Endothelial cell of umbilical vein (primary cell): ENCODE measurements around the gene EPC1. TPM values are rescaled to one million over a fixed set of nuclear protein-coding genes. Genes with fewer than 3 reads are reported as not detected.

Source experiments
- BruUV-seq: library from RNA; stranded (reverse); fragments of 400-500 nt; replicated peaks from 2 replicates; lab custom pipeline; 2021; lab: Mats Ljungman, UMichigan
- CTCF ChIA-PET: fragments of 300-600, 350-600 bp; sonication (Branson Sonifier 250); formaldehyde crosslinking; loops from one replicate; lab custom pipeline; 2021; ENCODE audit warnings: antibody characterized with exemption, inconsistent platforms; lab: Charles Lee
- POLR2A ChIA-PET: fragments of 300-600, 350-600 bp; sonication (Branson Sonifier 250); formaldehyde crosslinking; loops from one replicate; lab custom pipeline; 2021; ENCODE audit warnings: antibody characterized with exemption, inconsistent platforms; lab: Charles Lee
- DNase-seq: peaks from one replicate; pipeline ENCODE4 v3.0.0-alpha.2; 2011; ENCODE audit warnings: low read depth, low spot score
- FAIRE-seq: peaks from 2 replicates; lab custom pipeline; 2011; peaks lifted over from hg19 to GRCh38; lab: Jason Lieb, UNC
- H2AFZ ChIP-seq: 2 replicates; pipeline ENCODE4 v1.6.0; 2012; ENCODE audit warnings: low read depth, low read length, control low read depth, inconsistent platforms
- H3K27ac ChIP-seq: 2 replicates; pipeline ENCODE4 v1.5.1; 2011; ENCODE audit warnings: low read depth, mild to moderate bottlenecking, control low read depth, low read length, moderate library complexity; ENCODE audit not compliant: insufficient read depth
- H3K27me3 ChIP-seq, 2 experiments: 2 replicates each; pipeline versions ENCODE4 v1.6.0 to v1.6.1; 2011; ENCODE audit warnings: low read length in 2 of 2, mixed read lengths in 1 of 2; ENCODE audit not compliant: control insufficient read depth in 2 of 2, insufficient read depth in 2 of 2
- H3K36me3 ChIP-seq, 2 experiments: 2 replicates in 1 of 2; 3 replicates in 1 of 2; pipeline ENCODE4 v1.5.1; 2011; ENCODE audit warnings: low read length in 2 of 2, mild to moderate bottlenecking in 1 of 2, moderate library complexity in 1 of 2; ENCODE audit not compliant: control insufficient read depth in 2 of 2, insufficient read depth in 2 of 2; ENCODE audit errors: extremely low read depth in 1 of 2
- H3K4me1 ChIP-seq: 3 replicates; pipeline ENCODE4 v1.5.1; 2011; ENCODE audit warnings: mild to moderate bottlenecking, low read length; ENCODE audit not compliant: control insufficient read depth, insufficient read depth; ENCODE audit errors: extremely low read depth
- H3K4me2 ChIP-seq: 2 replicates; pipeline ENCODE4 v1.6.1; 2011; ENCODE audit warnings: low read length, control low read depth, mixed read lengths; ENCODE audit not compliant: insufficient read depth
- H3K4me3 ChIP-seq, 3 experiments: fragments of 200-600 bp in 1 of 3; sonication (generic), shearing (Covaris generic) in 1 of 3; replicated peaks in 1 of 3; 2 replicates each; pipeline ENCODE4 v1.5.1; 2011 to 2016; ENCODE audit warnings: control low read depth in 3 of 3, low read length in 3 of 3, mild to moderate bottlenecking in 2 of 3, inconsistent platforms in 1 of 3, low read depth in 1 of 3, moderate library complexity in 1 of 3; ENCODE audit not compliant: insufficient read depth in 1 of 3
- H3K79me2 ChIP-seq: 2 replicates; pipeline ENCODE4 v1.6.0; 2012; ENCODE audit warnings: low read length, inconsistent platforms; ENCODE audit not compliant: control insufficient read depth, insufficient read depth
- H3K9ac ChIP-seq: replicated peaks from 2 replicates; pipeline ENCODE3; 2011; ENCODE audit warnings: low read length, control low read depth; ENCODE audit not compliant: insufficient read depth; ENCODE audit errors: extremely low read depth
- H3K9me1 ChIP-seq: replicated peaks from 3 replicates; pipeline ENCODE4 v1.6.0; 2011; ENCODE audit warnings: mild to moderate bottlenecking, low read length; ENCODE audit not compliant: control insufficient read depth, insufficient read depth; ENCODE audit errors: extremely low read depth
- H3K9me3 ChIP-seq: replicated peaks from 2 replicates; pipeline ENCODE4 v1.5.1; 2012; ENCODE audit warnings: low read length, inconsistent platforms; ENCODE audit not compliant: control insufficient read depth, insufficient read depth
- H4K20me1 ChIP-seq: replicated peaks from 2 replicates; pipeline ENCODE3; 2011; ENCODE audit warnings: mild to moderate bottlenecking, low read length; ENCODE audit not compliant: control insufficient read depth, insufficient read depth; ENCODE audit errors: extremely low read depth
- EZH2 ChIP-seq: IDR thresholded peaks from 2 replicates; pipeline ENCODE4 v1.6.1; 2012; ENCODE audit warnings: borderline replicate concordance, low read depth, mild to moderate bottlenecking, moderate library complexity, low read length, inconsistent platforms; ENCODE audit not compliant: severe bottlenecking
- FOS ChIP-seq: IDR thresholded peaks from 2 replicates; pipeline ENCODE4 v1.6.1; 2011; ENCODE audit warnings: mild to moderate bottlenecking, low read length, moderate library complexity, borderline replicate concordance; ENCODE audit not compliant: insufficient read depth
- GATA2 ChIP-seq: IDR thresholded peaks from 2 replicates; pipeline ENCODE4 v1.7.0; 2011; ENCODE audit warnings: low read depth, mild to moderate bottlenecking, moderate library complexity, mixed read lengths, low read length; ENCODE audit not compliant: insufficient read length, insufficient read depth
- JUN ChIP-seq: IDR thresholded peaks from 2 replicates; pipeline ENCODE4 v1.6.1; 2011; ENCODE audit warnings: borderline replicate concordance, low read depth; ENCODE audit not compliant: insufficient read length, insufficient read depth
- MAX ChIP-seq: IDR thresholded peaks from 2 replicates; pipeline ENCODE4 v1.6.1; 2011; ENCODE audit not compliant: insufficient read depth, insufficient read length
- MYC ChIP-seq: IDR thresholded peaks from one replicate; pipeline ENCODE4 v1.6.1; 2011; ENCODE audit warnings: mild to moderate bottlenecking, low read depth, low read length
- POLR2A ChIP-seq: IDR thresholded peaks from 2 replicates; pipeline ENCODE4 v1.6.1; 2012; ENCODE audit warnings: low read depth, mild to moderate bottlenecking, control low read depth, low read length
- POLR2AphosphoS5 ChIP-seq: IDR thresholded peaks from 2 replicates; pipeline ENCODE4 v1.6.1; 2012; ENCODE audit warnings: low read depth, mild to moderate bottlenecking, control low read depth, low read length, moderate library complexity; ENCODE audit not compliant: insufficient read depth
- dilution Hi-C: fragments of 300-500 bp; cut with MboI; formaldehyde crosslinking; loops from one replicate; pipeline ENCODE4 v1.15.0; 2019; ENCODE audit warnings: low sequenced_read_pairs; ENCODE audit not compliant: extremely low pct_ligation_motif_present
- intact Hi-C: fragments of 100-400 bp; cut with micrococcal nuclease; formaldehyde crosslinking; loops from one replicate; pipeline ENCODE4 v1.10.0; 2022
- polyA plus RNA-seq, 4 experiments: library from polyadenylated mRNA; depleted of rRNA in 3 of 4; stranded (reverse) in 3 of 4; unstranded in 1 of 4; fragments of >200 nt; gene quantifications; 2 replicates each; pipeline versions ENCODE4 v1.2.1 to v1.2.3, GENCODE V29; 2011 to 2012; ENCODE audit warnings: missing spikeins in 1 of 4
- total RNA-seq: library from RNA; stranded (reverse); gene quantifications from 2 replicates; pipeline ENCODE4 v1.2.3, GENCODE V29; 2021
- TF ChIP-seq, protein P1 (sequence below), 2 donors: IDR thresholded peaks; 1 replicate in 1 of 2; 2 replicates in 1 of 2; pipeline ENCODE4 v1.5.1; 2011; ENCODE audit warnings: low read length in 2 of 2, mild to moderate bottlenecking in 2 of 2, moderate library complexity in 2 of 2, control low read depth in 1 of 2, inconsistent platforms in 1 of 2, low read depth in 1 of 2; ENCODE audit not compliant: insufficient read depth in 1 of 2; ENCODE audit errors: extremely low read depth in 1 of 2

Gene EPC1
- total and polyA plus RNA-seq, 2 donors (not counting 3 experiments of a cell fraction or from before 2014, with no cell fraction given) = 27.9 to 39.0 TPM

GRCh38 chr10:32244011-32244410 is 102.9 kb downstream of the EPC1 start:
- no peaks in the 10 kb centered on the region for H3K9me1 ChIP-seq
- no peaks in the 10 kb centered on the region for H3K9me3 ChIP-seq
- H3K36me3 ChIP-seq = no peaks in the 10 kb centered on the region
- BruUV-seq = no TSS peak
- no peak for FAIRE-seq
- ChIA-PET POLR2A (interaction anchor here (0.7 kb wide), 1 partner anchor 111 kb away, joined by 4 read pairs; no protein-coding TSS in a partner anchor), CTCF (interaction anchor here (0.6 to 3.4 kb wide), 5 partner anchors 12 to 102 kb away, joined by 3 to 18 read pairs (median 3); no protein-coding TSS in a partner anchor)
- H3K27ac ChIP-seq = no peak overlapping the region
- no peaks in the 10 kb centered on the region for H3K4me1 ChIP-seq
- H4K20me1 ChIP-seq = no peaks in the 10 kb centered on the region
- intact Hi-C loops (no loop called here), dilution Hi-C loops (no loop called here)
- H2AFZ ChIP-seq = no peak overlapping the region
- H3K79me2 ChIP-seq = no peaks in the 10 kb centered on the region
- H3K4me3 ChIP-seq = no peak overlapping the region
- DNase-seq = no peak
- H3K9ac ChIP-seq = no peak overlapping the region
- H3K27me3 ChIP-seq = peaks cover 0 to 6% of the 10 kb centered on the region in 2 experiments
- TF ChIP-seq MYC = no peak
- TF ChIP-seq GATA2 = no peak
- TF ChIP-seq JUN = no peak
- TF ChIP-seq POLR2AphosphoS5 = no peak
- TF ChIP-seq MAX = no peak
- no peak for TF ChIP-seq EZH2
- TF ChIP-seq FOS = no peak
- no peak for TF ChIP-seq POLR2A
- TF ChIP-seq, protein P1, sequence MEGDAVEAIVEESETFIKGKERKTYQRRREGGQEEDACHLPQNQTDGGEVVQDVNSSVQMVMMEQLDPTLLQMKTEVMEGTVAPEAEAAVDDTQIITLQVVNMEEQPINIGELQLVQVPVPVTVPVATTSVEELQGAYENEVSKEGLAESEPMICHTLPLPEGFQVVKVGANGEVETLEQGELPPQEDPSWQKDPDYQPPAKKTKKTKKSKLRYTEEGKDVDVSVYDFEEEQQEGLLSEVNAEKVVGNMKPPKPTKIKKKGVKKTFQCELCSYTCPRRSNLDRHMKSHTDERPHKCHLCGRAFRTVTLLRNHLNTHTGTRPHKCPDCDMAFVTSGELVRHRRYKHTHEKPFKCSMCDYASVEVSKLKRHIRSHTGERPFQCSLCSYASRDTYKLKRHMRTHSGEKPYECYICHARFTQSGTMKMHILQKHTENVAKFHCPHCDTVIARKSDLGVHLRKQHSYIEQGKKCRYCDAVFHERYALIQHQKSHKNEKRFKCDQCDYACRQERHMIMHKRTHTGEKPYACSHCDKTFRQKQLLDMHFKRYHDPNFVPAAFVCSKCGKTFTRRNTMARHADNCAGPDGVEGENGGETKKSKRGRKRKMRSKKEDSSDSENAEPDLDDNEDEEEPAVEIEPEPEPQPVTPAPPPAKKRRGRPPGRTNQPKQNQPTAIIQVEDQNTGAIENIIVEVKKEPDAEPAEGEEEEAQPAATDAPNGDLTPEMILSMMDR (IDR thresholded peaks at IDR 0.05; ENCODE audit: extremely low read depth in 1 of 2, insufficient read depth in 1 of 2, low read depth in 1 of 2, low read length in 2 of 2) = no peak
- no peak overlapping the region for H3K4me2 ChIP-seq
